Stimulated activated CD8-positive, alpha-beta memory T cell treated with anti-CD3 and anti-CD28 coated beads, Interleukin-4, amount 100 ng/mL, for 24 hours (primary cell): ENCODE data around the gene YBX1.
A peak's percentile ranks its signal among the peaks of the same experiment; 100 is the strongest.
"Not testable (repeated sequence)": the region's sequence is repeated elsewhere in the genome, so short reads cannot be mapped to it uniquely, and the experiment has no call there.

Source experiments
- DNase-seq: peaks from one replicate; pipeline ENCODE4 v3.0.0-alpha.2; 2020; ENCODE audit warnings: low read depth

The YBX1 gene

DNA sequence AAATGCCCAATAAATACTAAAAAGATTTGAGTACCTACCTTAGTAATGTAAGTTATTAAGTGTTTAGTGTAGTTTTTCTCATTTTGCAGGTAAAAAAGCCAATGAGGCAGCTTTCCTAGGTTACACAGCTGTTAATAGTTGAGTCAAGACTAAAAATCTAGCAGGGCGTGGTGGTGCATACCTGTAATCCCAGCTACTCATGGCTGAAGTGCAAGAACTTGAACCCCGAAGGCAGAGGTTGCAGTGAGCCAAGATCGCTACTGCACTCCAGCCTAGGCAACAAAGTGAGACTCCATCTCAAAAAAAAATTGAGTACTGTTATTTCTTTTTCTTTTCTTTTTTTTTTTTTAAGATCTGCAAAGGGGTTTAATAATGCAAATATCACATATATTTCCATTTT lies 7.7 kb downstream of the YBX1 start:
- no peak for DNase-seq

DNA sequence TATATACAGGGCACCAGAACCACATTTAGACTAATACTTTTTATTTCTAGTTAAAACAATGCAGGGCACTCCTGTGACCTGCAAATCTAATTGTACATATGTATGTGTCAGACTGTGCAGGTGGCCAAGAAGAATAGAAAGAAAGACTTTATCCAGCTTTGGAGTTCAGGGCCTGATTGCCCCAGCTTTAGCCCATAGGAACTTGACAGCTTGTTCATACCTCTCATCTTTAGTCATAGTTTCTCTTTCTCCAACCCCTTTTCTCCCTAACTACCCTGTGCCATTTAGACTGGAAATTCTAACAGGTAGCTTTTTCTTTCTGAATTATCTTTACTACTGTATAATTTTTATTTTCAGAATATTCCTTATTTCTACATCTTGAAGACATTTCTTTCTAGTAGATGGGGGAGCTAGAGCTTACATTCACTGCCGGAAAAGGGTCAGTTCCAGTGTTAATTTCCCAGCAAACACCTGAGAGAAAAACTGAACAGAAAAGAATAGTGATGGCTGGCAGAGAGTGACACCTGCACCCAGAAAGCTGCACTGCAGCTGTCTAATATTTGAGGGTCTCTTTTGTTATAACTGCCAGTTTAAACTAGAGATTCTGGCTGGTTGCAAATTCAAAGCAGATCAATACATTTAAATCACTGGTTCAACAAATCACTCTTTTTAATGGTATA lies 8.4 kb downstream of the YBX1 start:
- DNase-seq = no peak

DNA sequence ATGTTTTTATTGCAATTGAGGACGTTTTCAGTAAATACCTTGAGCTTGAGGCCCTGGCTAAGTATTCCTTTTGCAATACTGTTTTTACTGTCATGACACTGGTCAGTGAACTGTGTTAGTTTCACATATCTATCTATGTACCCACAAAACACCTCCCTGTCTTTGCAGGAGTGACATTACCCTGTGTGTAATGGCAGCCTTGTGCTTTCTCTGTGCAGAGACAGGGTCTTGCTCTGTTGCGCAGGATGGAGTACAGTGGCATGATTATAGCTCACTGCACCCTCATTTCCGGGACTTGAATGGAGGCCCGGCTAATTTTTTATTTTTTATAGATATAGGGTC lies 8.9 kb downstream of the YBX1 start:
- DNase-seq = no peak

DNA sequence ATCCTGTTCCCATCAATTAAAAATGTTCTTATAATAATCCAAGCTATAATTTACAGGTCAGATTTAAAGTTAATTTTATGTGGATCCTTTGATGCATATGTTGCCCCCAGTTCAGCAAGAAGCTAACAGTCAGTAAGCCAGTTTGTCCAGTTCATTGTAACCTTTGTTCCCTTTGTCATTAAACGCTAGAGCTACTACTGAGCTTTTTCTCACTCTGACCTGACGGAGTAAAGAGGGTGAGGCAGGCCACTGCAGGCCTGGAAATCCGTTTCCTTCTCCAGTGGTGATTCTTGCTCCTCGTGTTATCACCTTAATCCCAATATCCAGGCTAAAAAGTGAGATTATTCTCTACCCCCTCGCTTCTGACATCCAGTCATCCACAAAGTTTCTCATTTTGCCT lies 10.2 kb downstream of the YBX1 start:
- DNase-seq = no peak

DNA sequence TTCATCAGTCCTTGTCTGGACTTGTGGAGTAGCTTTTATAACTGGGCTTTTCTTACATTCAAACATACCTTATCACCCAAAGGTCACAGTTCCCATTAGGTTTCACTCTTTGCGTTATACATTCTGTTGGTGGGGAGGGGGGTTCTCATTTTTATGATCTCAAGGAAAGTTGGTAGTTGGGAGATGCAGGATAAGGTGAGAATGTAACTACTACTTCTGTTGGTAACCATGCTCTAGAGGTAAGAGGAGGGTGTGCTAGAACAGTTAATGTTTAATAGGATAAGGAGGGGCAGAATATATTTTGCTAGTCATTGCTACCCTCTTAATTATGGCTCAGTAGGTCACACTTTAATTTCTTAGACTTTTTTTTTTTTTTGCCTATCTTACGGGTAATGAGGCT lies 10.7 kb downstream of the YBX1 start:
- DNase-seq = no peak

DNA sequence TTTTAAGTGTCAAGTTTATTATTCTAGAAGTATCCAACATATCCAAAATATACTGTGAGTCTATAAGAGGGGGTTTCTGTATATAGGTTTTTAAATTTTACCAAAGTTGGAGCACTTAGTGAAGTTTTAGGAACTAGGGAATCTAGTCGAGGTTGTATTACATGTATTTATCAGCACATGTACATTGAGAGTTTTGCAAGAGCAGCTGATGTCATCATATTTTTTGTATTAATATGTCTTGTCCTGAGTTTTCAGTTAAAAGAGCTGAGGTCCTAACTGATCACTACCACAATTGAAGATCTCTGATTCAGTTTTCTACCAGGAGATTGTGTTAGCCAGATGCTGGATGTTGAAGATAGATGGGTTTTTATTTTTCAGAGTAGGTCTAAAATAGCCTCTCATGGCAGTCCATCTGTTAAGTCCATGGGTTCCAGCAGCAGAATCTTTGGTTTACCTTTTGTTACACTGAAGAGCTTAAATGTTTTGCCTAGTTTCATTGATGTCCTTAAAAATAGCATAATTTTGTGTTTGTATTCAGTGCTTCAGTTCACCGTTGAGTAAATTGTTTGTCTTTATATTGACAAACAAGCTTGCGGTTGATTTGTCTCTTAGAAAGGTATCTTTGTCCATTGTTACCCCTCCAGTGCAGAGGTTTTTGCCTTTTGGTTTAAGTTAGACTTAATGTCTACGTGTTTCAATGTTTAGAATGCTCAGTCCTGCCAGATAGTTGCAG lies 16.0 kb downstream of the YBX1 start:
- no peak for DNase-seq

DNA sequence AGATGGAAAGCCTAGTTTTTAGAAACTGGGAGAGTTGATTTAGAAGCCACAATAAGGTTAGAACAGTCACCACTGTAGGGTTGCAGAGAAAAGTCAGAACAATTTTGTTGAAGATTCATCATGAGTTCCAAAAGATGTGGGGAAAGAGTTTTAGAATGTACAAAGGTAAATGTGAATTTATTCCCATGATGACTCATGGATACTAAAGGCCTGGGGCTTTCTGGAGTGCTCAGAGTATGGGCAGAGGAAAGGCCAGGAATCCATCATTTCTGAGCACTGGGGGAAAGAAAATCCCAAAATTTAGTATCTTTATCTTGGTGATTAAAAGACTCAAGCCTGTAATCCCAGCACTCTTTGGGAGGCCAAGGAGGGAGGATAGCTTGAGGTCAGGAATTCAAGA lies 17.8 kb downstream of the YBX1 start:
- no peak for DNase-seq

DNA sequence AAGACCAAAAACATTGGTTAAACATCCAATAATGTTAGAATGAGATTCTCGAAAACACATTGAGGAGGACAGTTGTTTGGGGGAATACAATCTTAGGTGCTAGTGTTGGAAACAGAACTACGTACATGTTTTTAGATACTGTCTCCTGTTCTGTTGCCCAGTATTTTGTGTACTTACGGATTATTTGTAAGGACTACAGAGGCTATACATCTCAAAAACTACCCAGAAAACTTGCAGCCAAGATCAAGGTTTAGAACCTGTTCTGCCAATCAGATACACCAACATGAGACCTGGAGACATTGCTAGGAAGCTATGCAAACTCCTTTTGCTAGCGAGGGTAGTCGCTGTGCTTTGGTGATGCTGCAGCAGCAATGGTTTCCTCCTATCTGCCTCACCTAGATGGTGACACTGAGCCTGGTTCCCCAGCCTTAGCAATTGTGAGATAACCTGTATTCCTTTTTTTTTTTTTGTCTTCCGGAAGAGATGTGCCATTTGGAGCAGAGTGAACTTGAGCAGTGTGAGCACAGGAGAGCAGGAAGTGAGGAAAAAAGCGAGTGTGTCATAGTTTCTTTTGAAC lies 21.8 kb downstream of the YBX1 start:
- DNase-seq = no peak

DNA sequence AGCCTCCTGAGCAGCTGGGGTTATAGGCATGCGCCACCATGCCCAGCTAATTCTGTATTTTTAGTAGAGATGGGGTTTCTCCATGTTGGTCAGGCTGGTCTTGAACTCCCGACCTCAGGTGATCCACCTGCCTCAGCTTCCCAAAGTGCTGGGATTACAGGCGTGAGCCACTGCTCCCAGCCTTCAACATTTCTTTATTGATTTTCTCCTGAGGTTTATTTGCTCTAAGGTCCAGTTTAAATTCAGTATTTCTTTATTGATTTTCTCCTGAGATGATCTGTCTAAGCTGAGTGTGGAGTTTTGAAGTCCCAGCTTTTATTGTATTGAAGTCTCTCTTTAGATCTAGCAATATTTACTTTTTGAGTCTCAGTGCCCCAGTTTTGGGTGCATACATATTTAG lies 30.6 kb downstream of the YBX1 start:
- DNase-seq = not testable (repeated sequence)

DNA sequence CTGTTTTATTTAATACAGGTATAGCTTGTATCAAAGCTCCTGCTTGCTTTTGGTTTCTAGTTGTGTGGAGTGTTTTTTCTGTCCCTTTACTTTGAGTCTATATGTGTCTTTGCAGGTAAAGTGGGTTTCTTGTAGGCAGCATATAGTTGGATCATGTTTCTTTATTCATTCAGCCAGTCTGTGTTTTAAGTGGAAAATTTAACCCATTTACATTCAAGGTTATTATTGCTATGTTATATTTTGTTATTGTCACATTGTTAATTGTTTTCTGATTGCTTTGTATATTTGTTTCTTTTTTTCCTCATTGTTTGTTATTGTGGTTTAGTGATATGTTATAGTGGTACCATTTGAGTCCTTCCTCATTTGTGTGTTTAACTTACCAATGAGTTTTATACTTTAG lies 31.1 kb downstream of the YBX1 start:
- DNase-seq = no peak

DNA sequence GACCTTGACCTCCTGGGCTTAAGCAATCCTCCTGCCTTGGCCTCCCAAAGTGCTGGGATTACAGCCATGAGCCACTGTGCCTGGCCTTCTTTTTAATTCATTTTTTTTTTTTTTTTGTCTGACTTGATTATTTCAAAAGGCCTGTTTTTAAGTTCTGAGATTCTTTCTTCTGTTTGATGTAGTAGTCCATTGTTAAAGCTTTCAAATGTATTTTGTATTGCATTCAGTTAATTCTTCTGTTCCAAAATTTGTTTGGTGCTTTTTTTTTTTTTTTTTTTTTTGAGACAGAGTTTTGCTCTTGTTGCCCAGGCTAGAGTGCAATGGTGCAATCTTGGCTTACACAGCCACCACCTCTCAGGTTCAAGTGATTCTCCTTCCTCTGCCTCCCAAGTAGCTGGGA lies 32.2 kb downstream of the YBX1 start:
- DNase-seq = not testable (repeated sequence)

DNA sequence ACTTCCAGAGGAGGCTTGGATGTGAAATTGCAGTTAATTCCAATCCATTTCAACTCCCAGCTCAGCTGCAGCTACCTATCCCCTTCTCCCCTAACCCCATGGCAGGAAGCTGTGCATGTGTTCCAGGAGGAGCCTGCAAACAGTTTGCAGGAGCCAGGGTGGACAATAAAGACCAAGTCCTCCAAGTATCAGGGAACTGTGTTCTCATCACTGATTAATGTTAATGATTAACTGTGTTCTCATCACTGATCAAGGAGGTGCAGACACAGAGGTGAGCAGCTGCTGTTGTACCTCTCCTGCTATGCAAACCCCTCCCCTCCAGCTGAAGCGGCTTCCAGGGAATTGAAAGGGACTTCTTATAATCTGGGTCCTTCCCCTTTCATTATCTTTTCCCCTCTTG lies 38.6 kb downstream of the YBX1 start:
- no peak for DNase-seq

DNA sequence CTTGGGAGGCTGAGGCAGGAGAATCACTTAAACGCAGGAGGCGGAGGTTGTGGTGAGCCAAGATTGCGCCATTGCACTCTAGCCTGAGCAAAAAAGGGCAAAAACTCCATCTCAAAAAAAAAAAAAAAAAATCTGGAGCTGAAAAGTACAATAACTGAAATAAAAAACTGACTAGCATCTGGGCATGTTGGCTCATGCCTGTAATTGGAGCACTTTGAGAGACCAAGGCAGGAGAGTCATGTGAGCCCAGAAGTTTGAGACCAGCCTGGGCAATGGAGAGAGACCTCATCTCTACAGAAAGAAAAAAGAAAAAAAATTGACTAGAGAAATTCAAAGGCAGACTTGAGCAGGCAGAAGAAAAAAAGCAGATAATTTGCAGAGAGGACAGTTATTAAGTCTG lies 39.7 kb downstream of the YBX1 start:
- DNase-seq = no peak

DNA sequence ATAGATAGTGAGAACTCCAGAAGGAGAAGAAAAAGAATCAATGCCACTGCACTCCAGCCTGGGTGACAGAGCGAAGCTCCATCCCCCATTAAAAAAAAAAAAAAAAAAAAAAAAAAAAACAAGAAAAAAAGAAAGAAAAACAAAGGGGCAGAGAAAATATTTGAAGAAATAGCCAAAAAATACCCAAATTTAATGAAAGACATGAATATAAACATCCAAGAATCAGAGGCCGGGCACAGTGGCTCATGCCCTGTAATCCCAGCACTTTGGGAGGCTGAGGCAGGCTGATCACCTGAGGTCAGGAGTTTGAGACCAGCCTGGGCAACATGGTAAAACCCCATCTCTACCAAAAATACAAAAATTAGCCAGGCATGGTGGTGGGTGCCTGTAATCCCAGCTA lies 40.2 kb downstream of the YBX1 start:
- DNase-seq = not testable (repeated sequence)

DNA sequence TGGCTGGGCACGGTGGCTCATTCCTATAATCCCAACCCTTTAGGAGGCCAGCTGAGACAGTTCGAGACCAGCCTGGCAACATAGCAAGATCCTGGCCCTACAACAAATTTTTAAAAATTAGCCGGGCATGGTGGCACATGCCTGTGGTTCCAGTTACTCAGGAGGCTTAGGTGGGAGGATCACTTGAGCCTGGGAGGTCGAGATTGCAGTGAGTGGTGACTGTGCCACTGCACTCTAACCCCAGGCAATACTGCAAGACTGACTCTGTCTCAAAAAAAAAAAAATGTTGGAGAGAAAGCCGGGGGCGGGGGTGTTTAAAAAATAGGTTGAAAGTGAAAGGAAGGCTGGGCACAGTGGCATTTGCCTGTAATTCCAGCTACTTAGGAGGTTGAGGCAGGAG lies 41.3 kb downstream of the YBX1 start:
- no peak for DNase-seq

DNA sequence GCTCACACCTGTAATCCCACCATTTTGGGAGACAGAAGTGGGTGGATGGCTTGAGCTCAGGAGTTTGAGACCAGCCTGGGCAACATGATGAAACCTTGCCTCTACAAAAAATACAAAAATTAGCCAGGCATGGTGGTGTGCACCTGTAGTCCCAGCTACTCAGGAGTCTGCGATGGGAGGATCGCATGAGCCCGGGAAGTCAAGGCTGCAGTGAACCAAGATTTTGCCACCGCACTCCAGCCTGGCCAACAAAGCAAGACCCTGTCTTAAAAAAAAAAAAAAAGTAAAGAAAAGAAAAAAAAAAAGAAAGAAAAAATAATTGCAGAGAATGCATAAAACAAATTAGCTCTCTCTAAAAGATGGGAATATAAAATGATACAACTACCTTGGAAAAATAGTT lies 43.6 kb downstream of the YBX1 start:
- DNase-seq = not testable (repeated sequence)

DNA sequence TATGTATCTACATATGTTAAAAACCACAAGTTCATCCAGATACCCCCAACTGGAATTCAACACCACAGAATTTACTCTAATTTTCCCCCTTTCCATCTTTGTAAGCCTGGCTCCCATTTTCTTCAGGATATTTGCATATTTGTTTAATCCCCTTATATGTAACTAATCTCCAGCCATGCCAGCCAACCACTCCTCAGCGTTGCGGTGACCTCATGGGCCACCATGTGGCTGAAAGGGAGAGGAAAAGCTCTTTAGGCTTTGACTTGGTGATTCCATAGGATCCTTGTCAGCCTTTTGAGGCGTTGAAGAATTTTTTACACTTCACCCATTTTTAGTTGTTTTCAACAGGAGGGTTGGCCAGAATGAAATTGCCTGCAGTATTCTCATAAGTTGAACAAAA lies 47.8 kb downstream of the YBX1 start:
- DNase-seq = no peak

DNA sequence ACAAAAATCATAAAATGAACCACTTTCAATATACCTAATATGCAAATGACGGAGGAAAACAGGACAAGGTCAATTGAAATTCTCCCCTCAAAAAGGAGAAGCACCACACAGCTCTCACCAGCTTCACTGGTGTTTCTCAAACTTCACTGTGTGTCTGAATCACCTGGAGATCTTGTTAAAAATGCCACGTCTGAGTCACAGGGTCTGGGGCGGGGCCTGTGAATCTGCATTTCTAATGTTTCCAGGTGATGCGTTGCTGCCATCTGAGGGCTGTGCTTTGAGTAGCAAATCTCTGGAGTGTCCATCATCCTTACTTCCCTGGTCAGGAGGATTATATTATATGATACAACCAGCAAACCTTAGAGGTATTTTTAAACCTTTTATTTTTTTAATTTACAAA lies 48.8 kb downstream of the YBX1 start:
- DNase-seq = peak; percentile 23

DNA sequence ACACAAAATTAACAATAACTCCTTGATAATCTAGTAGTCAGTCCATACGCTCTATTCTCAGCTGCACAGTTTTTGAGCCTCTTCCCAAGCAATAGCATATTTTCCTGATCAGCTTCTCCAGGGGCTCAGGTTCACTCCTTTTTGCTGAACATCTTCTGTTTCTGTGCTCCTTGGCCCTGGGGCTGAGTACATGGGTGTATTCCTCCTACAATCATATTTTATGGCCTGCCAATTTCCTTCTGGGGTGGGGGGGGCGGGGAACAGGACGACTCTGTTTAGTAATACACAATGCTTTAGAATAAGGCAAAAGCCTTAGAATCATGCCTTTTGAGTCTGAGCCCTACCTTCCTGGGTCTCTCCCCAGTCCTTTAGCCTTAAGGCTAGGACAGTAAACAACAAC lies 49.4 kb downstream of the YBX1 start:
- no peak for DNase-seq

DNA sequence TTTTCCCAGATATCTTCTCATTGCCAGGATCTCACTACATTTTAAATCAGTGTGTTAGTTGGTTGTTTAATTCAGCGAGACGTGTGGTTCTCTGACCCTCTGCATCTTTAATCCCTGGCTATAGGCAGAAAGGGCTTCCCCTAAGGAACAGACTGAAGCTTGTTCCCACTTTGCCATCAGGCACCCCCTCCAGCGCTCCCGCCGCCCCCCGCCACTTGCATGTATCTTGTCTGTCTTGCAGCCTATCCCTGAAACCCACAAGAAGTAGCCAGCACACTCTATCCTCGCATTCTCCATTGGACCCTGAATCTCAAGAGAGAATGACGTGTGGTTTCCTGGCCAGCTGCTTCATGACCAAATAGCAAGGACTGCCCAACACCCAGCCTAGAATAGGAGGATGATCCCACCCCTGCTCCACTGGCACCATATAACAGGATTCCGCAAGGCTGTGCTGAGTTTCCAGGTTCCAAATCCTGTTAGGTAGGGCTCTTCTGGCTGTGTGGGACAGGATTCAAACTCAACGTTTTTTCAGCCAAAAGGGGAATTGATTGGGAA lies 50.0 kb downstream of the YBX1 start:
- DNase-seq = no peak

DNA sequence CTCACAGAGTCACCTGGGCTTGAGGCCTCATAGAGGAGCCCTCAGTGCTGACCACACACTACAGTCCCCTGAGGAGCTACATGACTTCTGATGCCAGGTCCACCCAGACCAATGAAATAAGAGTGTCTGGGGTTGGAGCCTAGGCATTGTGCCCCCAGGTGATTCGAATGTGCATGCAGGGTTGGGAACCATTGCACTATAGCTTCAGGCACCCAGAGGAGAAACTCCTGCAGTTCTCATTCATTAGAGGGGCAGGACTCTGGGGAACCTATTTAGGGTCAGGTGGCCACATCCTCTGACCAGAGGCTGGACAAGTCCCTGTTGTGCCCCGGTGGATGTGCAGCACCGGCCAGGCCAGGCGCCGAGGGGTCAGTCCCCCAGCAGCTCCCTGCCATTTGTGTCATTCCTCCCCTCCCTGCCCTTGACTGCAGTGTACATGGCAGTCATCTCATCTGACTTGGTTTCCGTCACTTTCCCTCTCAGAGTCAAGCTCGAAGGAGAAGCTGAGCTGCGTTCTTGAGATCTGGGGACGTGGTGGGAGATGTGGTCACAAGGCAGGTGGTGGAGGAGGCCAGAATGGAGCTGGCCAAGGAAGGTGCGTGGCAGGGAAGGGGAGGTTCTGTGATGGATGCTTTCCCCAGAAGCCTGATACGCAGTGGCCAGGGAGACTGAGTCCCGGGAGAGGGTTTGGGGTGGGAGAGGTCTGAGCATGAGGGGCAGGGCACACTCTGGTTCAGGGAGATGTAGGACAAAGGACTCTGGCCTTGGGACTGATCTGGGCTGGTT lies 51.4 kb downstream of the YBX1 start:
- DNase-seq = no peak

DNA sequence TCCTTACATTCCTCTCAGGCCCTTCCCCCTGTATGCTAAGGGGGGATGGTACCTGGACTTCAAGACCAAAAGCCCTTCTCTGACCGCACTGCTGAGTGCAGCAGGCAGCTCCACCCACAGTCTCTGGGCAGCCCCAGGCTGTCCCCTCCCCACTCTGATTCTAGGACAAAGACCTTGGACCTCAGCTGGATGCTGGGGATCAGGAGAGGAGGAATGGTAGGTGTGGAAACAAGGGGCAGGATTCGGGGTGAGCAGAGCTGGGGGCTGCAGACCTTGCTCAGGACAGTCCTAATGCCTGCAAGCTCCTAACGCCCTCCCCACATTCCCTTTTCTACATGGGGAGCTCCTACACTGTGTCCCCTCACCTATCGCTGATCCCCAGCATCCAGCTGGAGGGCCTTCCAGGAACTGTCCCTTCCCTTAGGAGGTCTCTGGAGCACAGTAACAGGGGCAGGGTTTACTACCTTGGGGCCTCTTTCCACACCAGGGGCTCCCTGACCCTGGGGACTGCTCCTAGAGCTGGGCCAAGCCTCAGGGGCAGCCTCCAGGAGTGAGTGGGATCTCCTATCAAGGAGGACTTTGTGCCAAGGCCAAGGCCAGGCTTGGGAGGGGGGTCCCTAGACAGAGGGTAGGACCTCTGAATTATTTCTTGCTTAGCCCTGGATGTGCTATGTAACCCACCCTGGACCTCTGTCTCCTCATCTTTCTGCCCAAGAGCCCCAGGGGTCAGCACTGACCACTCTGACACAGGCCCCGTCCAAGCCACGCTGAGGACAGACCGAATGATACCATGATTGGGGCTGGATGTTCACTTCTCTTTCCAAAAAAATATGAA lies 52.2 kb downstream of the YBX1 start:
- DNase-seq = no peak
